ENCODE data around the gene INSRR.

Gene INSRR

DNA sequence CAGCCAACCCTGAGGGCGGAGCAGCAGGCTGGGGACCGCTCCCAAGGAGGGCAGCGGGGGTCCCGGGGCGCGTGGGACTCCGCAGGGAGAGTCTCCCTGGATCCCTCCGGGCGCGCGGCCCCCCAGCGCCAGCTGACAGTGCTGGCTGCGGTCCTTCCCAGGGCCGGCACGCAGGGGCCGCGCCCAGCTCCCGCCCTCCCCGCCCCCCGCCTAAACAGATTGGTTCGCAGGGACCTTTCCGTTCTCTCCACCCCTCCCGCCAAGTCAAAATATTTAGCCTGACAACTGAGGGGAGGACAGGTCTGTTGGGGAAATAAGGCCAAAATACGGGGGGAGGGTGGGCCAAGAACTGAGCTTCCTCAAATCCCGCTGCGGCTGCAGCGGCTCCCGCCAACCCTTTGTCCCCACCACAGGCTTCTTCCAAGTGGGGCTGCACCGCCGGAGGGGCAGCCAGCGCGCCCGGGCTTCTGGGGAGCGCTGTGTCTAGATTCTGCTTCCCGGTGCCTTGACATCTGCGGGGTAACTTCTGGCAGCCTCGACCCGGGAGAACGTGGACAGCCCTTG lies at the start of gene INSRR:
INSRR (minus strand) TSS at position 159 of the 564 bp plus-strand sequence. CDS start 496 bp downstream, outside the sequence.
- DNase-seq (ENCODE audit: low spot score) = no peak

DNA sequence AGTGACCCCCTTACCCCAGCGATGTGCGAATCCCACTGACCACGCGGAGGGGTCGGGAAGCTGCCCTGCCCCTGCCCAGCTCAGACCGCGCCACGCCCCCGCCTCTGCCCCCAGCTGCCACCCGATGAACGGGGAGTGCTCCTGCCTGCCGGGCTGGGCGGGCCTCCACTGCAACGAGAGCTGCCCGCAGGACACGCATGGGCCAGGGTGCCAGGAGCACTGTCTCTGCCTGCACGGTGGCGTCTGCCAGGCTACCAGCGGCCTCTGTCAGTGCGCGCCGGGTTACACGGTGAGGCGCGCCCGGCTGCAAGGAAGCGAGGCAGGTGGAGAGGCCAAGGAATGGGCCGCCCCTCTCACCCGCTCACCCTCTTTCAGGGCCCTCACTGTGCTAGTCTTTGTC lies 49.6 kb upstream of the INSRR start:
- DNase-seq (ENCODE audit: low spot score) = no peak

DNA sequence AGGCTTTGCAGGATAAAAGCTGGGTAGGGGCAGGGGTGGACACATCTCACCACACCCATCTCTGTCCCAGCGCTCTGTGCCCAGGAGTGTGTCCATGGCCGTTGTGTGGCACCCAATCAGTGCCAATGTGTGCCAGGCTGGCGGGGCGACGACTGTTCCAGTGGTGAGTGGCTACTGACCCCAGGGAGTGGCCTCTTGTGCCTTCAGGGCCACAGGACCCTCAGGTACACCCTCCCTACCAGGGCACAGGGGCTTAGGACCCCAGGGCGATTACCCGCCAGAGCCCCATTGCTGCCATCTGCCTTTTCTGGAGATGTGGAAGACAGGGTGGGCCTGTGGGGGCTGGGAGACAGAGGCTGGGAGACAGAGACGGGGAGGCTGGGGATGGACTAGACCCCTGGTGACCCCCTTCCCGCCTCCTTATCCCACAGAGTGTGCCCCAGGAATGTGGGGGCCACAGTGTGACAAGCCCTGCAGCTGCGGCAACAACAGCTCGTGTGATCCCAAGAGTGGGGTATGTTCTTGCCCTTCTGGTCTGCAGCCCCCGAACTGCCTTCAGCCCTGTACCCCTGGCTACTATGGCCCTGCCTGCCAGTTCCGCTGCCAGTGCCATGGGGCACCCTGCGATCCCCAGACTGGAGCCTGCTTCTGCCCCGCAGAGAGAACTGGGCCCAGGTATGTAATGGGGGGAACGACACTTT lies 47.4 kb upstream of the INSRR start:
- DNase-seq (ENCODE audit: low spot score) = no peak

DNA sequence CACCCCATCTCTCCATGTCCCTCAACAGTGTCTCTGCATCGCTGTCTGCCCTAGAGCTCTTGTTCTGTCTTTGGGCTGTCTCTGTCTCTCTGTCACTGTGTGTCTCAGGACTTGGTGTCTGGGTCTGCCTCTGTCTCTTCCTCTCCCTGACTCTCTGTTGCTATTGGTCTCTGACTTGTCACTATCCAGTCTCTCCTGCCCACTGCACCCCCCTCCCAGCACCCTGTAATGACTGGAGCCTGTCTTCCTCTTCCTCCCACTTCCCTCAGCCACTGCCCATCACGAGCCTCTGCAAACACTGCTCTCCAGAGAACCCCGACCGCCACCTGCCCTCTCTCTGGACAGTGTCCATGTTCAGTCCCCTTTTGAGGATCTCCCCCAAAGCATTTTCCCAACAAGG lies 46.7 kb upstream of the INSRR start:
- DNase-seq (ENCODE audit: low spot score) = no peak

DNA sequence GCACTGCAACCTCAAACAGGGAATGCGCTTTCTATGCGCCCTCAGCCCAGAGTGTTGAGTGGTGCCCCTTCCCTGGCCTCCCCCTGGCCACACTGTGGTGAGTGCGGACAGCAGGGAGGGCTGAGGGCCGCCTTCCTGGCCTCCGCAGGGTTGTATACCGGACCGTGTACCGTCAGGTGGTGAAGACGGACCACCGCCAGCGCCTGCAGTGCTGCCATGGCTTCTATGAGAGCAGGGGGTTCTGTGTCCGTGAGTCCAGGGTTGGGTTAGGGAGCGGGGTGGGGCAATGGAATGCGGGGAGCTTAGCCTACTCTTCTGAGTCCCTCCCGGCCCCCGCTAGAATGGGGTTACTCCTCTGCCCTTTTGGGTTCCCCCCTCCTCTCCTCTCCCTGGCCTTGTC lies 46.3 kb upstream of the INSRR start:
- no peak for DNase-seq (ENCODE audit: low spot score)

DNA sequence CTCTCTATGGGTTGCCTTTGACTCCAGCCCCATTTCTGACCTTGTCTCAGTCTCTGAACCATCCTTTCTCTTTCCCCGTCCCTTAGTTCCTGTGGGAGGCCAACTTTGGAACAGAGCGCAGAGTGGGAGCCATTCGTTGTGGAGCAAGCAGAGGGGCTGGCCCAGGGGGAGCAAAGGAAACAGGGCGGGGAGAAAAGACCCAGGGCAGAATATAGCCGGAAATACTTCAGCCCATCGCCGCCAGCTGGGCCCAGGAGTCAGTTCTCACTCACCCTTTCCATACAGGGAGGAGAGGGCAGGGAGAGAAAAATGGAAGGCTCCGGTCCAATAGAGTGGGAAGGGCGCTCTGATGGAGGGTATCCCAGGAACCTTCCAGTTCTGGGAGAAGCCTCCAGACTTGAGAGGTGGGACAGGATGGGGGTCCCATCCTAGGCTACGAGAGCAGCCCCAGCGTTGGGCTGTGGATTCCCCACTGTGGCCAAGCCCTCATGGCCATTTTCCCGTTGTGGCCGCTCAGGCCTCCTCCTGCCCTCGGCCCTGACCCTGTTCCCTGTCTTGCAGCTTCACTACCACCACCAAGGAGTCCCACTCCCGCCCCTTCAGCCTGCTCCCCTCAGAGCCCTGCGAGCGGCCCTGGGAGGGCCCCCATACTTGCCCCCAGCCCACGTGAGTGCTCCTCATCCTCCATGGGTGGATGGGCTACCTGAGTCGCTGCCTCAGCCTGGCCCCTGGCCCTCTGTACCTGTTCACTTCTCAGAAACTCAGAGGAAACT lies 45.5 kb upstream of the INSRR start:
- no peak for DNase-seq (ENCODE audit: low spot score)

DNA sequence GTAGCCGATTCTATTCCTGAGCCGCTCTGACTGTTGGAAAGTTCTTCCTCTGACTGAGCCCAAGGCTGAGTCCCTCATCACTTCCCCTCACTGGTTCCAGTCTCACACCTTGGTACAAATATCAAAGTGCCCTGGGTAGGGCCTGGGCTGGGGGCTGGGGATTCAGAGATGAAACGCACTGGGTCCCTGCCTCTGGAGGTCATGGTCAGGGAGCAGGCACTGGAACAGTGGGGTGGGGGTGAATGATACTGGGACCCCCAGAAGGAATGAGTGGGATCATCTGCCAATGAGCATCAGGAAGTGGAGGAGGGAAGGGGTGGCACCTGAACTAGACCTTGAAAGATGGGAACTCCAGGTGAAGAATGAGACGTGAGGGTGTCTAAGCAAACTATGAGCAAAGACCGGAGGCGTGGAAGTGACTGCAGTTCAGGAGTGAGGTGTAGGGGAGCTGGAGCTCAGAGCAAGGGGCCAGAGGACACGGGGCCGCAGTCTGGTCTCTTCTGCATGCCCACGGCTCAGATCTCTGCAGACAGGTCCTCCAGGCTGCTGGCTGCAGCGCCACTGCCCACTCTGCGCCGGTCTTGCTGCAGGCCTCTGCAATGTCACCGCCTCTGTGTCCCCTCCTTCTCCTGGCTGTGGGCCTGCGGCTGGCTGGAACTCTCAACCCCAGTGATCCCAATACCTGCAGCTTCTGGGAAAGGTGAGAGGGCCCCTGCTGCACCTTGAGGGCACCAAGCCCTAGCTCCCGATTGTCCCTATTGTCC lies 44.6 kb upstream of the INSRR start:
- no peak for DNase-seq (ENCODE audit: low spot score)

DNA sequence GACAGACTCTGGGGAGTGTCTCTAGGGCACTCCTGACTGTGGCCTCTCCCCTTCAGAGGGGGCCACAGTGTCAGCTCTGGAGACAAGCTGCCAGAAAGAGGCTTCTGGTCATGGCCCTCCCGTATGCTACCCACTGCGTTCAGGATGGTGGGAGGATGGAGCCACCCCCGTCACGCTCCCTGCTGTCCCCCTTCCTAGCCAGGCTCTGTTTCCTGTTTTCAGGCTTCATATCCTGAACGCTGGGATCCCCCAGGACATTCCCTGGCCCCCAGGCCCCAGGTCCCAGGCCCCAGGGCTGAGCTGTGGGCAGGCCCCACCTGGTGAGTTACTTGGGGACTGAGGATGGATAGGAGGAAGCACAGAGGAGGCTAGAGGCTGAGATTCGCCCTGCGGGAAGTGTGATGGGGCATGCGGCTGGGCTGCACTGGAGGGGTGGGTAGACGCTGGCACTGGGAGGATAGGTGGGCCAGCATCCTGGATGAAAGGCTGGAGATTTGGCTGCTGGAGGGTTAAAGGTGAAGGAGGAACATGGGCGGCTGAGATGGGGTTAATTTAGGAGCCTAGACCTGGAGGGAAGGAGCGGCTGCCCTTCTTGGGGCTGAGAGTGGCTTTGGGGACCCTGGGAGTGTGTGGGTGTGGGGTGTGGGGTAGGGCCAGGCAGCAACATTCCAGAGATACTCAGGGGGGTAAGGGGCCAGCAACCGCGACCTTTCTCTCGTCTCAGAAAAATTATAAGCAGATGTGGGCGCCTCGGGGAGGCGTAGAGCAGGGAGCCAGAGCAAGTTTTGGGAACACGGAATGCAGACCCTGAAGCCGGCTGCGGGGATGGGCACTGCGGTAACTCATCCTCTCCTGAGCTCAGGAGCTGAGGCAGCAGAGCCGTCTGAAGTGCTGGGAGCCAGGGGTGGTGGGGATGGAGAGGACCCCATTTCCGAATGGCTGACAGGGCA lies 43.3 kb upstream of the INSRR start:
- DNase-seq (ENCODE audit: low spot score) = no peak

DNA sequence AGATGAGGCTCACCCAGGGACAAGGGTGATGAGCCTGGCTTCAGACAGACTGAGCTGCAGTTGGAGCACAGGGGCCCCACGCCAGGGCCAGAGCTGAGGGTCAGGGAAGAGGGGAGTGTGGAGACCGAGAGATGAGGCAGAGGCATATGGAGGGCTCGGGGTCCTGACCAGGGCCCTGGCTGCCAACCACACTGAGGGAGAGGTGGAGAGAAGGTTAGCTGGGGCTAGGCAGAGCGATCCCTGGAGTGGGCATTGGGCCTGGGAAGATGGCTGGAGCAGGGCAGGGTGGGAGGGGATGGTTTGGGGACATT lies 42.6 kb upstream of the INSRR start:
- no peak for DNase-seq (ENCODE audit: low spot score)

DNA sequence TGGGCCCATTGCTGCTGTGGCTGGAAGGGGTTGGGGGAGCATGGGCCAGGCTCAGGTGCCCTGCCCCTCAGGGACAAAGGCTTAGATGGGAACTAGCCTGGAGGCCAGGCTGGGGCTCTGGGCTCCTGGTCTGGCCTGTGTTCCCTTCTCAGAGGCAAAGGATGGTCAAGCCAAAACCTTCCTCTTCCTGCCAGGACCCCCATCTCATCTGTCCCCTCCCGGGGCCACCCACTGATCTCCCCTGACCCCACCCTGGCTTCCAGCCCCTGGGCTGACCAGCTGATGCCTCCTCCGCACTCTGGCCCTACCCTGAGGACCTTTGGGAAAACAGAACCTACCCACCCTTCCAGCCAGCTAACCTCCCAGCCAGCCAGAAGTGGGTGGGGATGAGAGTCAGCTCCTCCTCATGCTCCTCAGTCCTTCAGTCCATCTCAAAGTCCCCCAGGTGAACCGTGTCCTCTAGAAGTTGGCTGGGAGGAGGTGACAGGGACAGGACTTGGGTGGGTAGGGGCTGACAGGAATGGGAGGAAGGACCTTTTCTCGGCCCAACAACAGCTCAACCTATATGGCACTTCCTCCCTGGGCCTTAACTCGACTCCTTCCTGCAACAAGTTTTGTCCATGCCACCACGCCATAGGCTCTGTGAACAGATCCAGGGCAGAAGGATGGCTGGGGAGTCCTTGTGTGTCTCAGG lies 42.1 kb upstream of the INSRR start:
- DNase-seq (ENCODE audit: low spot score) = no peak

DNA sequence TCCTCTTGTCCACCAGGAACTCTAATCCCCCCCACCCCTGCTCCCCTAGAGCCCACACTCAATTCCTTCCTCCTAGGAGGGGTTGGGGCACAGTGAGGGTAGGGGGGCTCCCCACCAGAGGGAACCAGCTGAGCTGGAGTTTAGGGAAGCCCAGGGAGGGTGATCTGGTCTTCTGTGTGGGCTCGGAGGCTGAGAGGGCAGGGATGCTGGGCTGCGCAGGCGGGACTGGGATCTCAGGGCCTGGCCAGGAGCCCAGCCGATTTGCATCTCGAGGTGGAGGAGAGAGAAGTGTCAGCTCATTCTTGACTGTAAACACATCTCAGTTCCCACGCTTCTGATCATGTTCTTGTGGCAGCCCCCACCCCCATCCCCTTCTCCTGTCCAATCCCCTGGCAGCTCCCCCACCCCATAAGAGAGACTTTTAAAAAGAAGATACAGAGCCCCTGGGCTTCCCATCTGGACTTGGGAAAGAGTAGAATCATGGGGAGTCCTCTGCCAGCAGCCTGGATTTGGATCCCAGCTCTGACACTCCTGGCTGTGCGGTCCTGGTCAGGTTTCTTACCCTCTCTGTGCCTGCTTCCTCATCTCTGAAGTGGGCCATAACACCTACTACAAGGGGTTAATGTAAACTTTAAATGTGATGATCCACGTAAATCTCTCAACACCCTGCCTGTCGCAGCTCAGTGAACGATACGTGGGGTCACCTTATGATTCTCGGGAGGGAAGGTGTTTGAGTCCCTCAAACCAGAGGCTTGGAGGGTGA lies 41.2 kb upstream of the INSRR start:
- no peak for DNase-seq (ENCODE audit: low spot score)

DNA sequence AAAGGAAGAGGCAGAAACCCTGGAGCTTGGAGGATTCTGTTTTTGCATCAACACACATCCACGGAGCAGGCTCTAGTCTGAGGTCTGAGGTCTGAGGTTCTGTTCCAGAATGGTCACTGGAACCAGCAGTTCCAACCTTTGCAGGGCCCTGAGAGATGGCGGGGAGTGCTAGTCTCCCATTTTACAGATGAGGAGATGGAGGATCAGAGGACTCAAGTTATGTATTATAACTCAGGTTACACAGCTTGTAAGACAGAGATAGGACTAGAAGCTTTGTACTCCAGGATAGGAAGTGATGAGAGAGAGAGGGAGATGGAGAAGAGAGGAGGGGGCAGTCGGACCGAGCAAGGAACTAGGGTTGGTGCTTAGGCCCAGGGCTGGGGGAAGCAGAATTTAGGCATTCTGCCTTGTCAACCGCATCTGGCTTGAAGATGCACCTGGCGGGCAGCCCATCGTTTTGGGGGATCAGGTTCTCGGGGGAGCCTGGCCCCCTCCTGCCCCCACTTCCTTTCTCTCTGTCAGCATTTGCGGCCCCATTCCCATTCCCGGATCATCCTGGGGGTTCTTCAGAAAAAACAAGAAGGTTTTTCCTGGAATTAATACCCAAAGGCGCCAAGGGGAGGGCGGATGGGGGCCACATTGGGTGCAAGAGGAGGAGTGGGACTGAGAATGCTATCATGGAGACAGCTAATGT lies 40.2 kb upstream of the INSRR start:
- no peak for DNase-seq (ENCODE audit: low spot score)

DNA sequence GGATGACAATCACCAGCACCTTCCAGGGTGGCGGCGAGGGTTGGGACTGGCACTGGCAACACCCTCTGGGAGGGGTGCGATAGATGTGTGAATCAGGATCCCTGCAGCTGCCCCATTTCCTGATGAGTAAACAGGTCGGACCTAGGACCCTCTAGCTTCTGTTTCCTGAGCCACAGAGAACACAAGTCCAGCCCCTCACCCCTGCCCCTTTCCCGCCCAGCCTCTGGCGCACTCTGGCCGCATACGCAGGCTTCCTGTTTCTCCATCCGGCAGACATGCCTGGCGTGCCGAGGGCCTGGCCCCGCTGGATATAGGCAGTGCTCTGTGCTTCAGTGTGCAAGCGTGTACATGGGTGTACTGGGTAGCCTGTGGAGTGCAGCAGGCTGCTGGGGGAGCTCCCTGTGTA lies 39.2 kb upstream of the INSRR start:
- no peak for DNase-seq (ENCODE audit: low spot score)

DNA sequence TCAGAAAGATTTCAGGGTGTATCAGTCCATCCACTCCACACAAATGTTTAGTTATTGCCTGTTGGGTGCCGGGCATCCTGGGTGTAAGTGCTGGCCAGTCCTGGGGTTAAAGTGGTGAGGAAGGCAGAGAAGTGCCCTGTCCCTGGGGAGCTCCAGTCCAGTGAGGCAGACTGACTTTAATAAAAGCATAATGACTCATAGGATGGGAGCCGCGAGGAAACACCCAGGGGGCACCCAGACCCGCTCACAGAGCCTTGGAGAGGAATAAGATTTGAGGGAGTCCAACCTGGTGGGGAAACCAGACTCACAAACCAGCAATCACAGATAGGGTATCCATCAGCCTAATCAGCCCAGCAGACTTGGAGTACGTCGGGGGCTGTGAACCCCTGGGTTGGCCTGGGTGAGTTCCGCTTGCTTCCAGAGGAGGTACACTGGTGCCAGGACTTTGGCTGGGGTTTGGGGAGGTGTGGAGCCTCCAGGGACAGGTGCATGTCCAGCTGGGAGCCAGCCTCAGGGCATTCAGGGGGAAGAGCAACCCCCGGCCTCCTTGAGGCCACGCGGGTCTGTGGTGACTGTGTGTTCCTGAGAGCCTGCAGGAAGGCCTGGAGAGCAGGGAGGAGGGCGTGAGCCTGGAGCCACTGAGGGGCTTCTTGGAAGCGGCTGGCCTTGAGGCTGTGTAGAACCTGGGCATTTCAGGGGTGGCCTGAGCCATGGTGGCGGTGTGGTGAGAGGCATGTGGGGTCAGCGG lies 38.3 kb upstream of the INSRR start:
- DNase-seq (ENCODE audit: low spot score) = no peak

DNA sequence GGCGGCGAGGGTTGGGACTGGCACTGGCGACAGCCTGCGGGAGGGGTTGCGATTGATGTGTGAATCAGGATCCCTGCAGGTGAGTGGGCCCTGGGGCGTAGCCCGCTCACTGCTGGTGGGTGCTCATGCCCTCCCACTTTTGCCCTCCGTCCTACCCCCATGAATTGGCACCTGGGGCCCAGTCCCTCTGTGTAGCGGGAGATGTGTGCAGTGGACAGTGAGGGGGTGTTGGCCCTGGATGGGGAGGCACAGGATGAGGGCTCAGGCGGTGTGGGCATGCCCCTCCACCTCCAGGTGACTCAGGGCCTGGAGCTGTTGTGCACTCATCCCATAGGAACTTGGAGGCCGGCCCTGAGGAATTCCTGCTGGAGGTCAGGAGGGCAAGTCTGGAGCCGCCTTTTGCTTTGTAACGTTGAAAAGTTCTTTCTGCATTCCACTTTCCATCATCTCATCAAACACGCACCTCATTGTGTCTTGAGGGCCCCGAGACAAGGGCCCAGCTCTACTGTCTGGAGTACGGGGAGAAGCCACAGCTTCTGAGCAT lies 37.6 kb upstream of the INSRR start:
- DNase-seq (ENCODE audit: low spot score) = no peak

DNA sequence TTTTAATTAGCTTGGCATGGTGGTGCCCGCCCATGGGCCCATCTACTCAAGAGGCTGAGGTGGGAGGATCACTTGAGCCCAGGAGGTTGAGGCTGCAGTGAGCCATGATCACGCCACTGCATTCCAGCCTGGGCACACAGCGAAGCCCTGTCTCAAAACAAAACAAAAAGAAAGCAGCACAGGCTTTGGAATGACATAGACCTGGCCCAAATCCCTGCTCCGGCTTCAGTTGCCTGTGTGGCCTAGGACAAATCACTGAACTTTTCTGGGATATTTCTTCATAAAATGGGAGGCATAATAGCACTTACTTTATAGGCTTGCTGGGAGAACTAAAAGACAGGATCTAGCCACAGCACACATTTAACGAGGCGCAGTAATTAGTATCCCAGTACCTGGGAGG lies 37.0 kb upstream of the INSRR start:
- DNase-seq (ENCODE audit: low spot score) = no peak

DNA sequence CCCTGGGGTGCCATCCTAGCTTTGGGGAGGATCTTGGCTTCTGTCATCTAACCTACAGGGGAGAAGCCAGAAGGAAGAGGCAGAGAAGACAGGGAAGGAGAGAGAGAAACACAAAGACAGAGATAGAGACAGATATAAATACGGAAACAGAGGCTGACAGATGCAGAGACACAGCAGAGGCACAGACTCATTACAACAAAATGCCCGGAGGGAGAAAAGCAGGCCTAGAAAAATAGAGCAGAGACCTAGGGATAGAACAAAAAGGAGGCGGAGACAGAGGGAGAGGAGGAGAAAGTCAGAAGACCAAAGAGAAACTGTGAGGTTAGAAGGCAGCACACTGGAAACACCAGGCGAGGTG lies 36.5 kb upstream of the INSRR start:
- DNase-seq (ENCODE audit: low spot score) = no peak

DNA sequence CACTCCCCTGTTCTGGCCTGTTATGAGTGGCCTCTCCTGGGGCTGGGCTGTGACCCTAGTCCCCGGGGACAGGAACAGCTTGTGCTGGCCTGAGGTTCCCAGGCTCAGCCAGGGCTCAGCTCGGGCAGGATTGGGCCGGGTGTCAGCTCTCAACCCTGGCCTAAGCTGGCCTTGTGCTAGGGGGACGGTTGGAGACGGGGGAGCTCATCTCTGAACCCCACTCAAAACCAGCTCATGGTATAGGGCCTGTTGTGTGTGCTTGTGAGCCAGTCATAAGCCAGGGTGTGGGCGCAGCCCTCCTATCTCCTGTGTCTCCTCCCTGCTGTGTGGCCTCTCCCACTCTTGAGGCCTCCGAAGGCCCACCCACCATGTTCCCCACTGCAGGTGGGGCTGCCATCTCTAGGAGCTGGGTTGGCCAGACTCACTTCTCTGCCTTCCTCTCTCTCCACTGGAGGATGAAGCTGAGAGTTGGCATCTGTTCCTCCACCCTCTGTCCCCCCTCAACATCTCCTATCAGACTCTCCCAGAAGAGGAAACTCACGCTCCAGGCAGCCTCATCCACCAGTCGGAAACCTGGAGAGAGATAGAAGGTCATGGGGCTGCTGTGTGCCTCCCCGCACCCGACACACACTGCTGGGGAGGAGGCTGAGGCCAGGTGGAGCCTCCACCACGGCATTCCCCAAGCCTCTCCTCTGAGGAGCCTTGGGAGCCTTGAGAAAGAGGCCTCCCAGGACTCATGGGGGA lies 36.0 kb upstream of the INSRR start:
- no peak for DNase-seq (ENCODE audit: low spot score)

Measured in left forelimb (tissue), 1 donor.